GM23338 (cell line): ENCODE results near the gene MAMLD1. TPM values are rescaled to one million over a fixed set of nuclear protein-coding genes. Genes with fewer than 3 reads are reported as not detected.

Experiments used
- ATAC-seq: fragments of 200-7000 bp; cut with Tn5 transposase; 3 replicates; pipeline ENCODE4 v1.9.1; 2020
- DNase-seq: peaks from one replicate; pipeline ENCODE4 v3.0.0-alpha.2; 2015; ENCODE audit warnings: low spot score
- H2AFZ ChIP-seq: fragments of 200-600 bp; sonication (generic); 2 replicates; pipeline ENCODE4 v1.8.0; 2016; ENCODE audit warnings: antibody characterized with exemption, mild to moderate bottlenecking, moderate library complexity
- H3F3A ChIP-seq: fragments of 200-600 bp; sonication (generic); replicated peaks from 2 replicates; pipeline ENCODE4 v1.8.0; 2017; ENCODE audit warnings: antibody characterized with exemption, mixed run types, low read depth
- H3K27ac ChIP-seq: fragments of 200-600 bp; sonication (generic); 2 replicates; pipeline ENCODE4 v1.6.1; 2016; ENCODE audit warnings: low read depth
- H3K27me3 ChIP-seq: fragments of 200-600 bp; sonication (generic); 2 replicates; pipeline ENCODE4 v1.8.0; 2016; ENCODE audit warnings: mild to moderate bottlenecking, mixed run types, moderate library complexity; ENCODE audit not compliant: insufficient read depth
- H3K36me3 ChIP-seq: fragments of 200-600 bp; sonication (generic); 2 replicates; pipeline ENCODE4 v1.8.0; 2016; ENCODE audit warnings: mild to moderate bottlenecking; ENCODE audit not compliant: insufficient read depth
- H3K4me1 ChIP-seq: fragments of 200-600 bp; sonication (generic); 2 replicates; pipeline ENCODE4 v1.8.0; 2016; ENCODE audit warnings: mild to moderate bottlenecking, moderate library complexity; ENCODE audit not compliant: insufficient read depth
- H3K4me2 ChIP-seq: fragments of 200-600 bp; sonication (generic); 2 replicates; pipeline ENCODE4 v1.7.1; 2017; ENCODE audit warnings: mixed run types
- H3K4me3 ChIP-seq: fragments of 200-600 bp; sonication (generic); 2 replicates; pipeline ENCODE4 v1.6.1; 2016; ENCODE audit warnings: mixed run types
- H3K79me2 ChIP-seq: fragments of 200-600 bp; sonication (generic); replicated peaks from 2 replicates; pipeline ENCODE4 v1.8.0; 2017; ENCODE audit warnings: mild to moderate bottlenecking; ENCODE audit not compliant: insufficient read depth
- H3K9me2 ChIP-seq: fragments of 200-600 bp; sonication (generic); 2 replicates; pipeline ENCODE4 v1.8.0; 2017; ENCODE audit not compliant: insufficient read depth
- H4K20me1 ChIP-seq: fragments of 200-600 bp; sonication (generic); replicated peaks from 2 replicates; pipeline ENCODE4 v1.8.0; 2017; ENCODE audit warnings: mild to moderate bottlenecking; ENCODE audit not compliant: insufficient read depth
- H3K27ac Mint-ChIP-seq: 2 replicates; pipeline ENCODE4 v1.8.0; 2020; ENCODE audit warnings: inconsistent platforms, mild to moderate bottlenecking, moderate library complexity, mixed read lengths
- H3K27me3 Mint-ChIP-seq: 3 replicates; pipeline ENCODE4 v1.8.0; 2022; ENCODE audit warnings: low read depth, mild to moderate bottlenecking, moderate library complexity, mixed read lengths, inconsistent platforms; ENCODE audit not compliant: insufficient read depth, poor library complexity
- H3K36me3 Mint-ChIP-seq: 3 replicates; pipeline ENCODE4 v1.8.0; 2021; ENCODE audit warnings: low read depth, mild to moderate bottlenecking, inconsistent platforms, moderate library complexity, mixed read lengths
- H3K4me1 Mint-ChIP-seq: 3 replicates; pipeline ENCODE4 v1.8.0; 2020; ENCODE audit warnings: mild to moderate bottlenecking, inconsistent platforms, mixed read lengths
- H3K4me3 Mint-ChIP-seq: 3 replicates; pipeline ENCODE4 v1.8.0; 2021; ENCODE audit warnings: moderate library complexity, mild to moderate bottlenecking, inconsistent platforms, mixed read lengths
- H3K9me3 Mint-ChIP-seq: 3 replicates; pipeline ENCODE4 v1.8.0; 2020; ENCODE audit warnings: moderate library complexity, mild to moderate bottlenecking, inconsistent platforms, mixed read lengths
- EZH2 ChIP-seq: fragments of 200-600 bp; sonication (generic); IDR thresholded peaks from one replicate; pipeline ENCODE4 v1.8.0; 2017; ENCODE audit warnings: antibody characterized with exemption, mild to moderate bottlenecking, low read depth; ENCODE audit not compliant: unreplicated experiment
- EZH2phosphoT487 ChIP-seq: fragments of 200-600 bp; sonication (generic); IDR thresholded peaks from one replicate; pipeline ENCODE4 v1.8.1; 2018; ENCODE audit warnings: antibody characterized with exemption; ENCODE audit not compliant: unreplicated experiment
- JUNB ChIP-seq: IDR thresholded peaks from one replicate; pipeline ENCODE4 v1.6.1; 2016; ENCODE audit warnings: antibody characterized with exemption; ENCODE audit not compliant: unreplicated experiment
- NANOG ChIP-seq: IDR thresholded peaks from 2 replicates; pipeline ENCODE4 v1.6.1; 2016; ENCODE audit warnings: antibody characterized with exemption, borderline replicate concordance
- POLR2AphosphoS5 ChIP-seq: IDR thresholded peaks from 2 replicates; pipeline ENCODE4 v1.6.1; 2016; ENCODE audit warnings: antibody characterized with exemption, low read depth
- REST ChIP-seq: IDR thresholded peaks from one replicate; pipeline ENCODE4 v1.6.1; 2018; ENCODE audit warnings: antibody characterized with exemption; ENCODE audit not compliant: unreplicated experiment
- STAT1 ChIP-seq: IDR thresholded peaks from one replicate; pipeline ENCODE4 v1.6.1; 2016; ENCODE audit warnings: antibody characterized with exemption; ENCODE audit not compliant: unreplicated experiment
- ZNF114 ChIP-seq: fragments of 250-450 bp; sonication (Bioruptor Pico); IDR thresholded peaks from 2 replicates; pipeline ENCODE4 v1.5.0; 2020; ENCODE audit warnings: mild to moderate bottlenecking, moderate library complexity
- ZNF331 ChIP-seq: fragments of 250-450 bp; sonication (Bioruptor Pico); IDR thresholded peaks from 2 replicates; pipeline ENCODE4 v1.5.0; 2020; ENCODE audit warnings: low read depth, mild to moderate bottlenecking, moderate library complexity
- polyA plus RNA-seq: library from polyadenylated mRNA; unstranded; fragments of >200 nt; fragmentation: Nextera tagmentation; extraction: Ambion mirVana; gene quantifications from 2 replicates; pipeline ENCODE4 v1.2.1, GENCODE V29; 2016
- total RNA-seq: library from RNA; depleted of rRNA; stranded (reverse); fragments of >200 nt; shearing (Covaris generic); gene quantifications from 2 replicates; pipeline ENCODE4 v1.2.3, GENCODE V29; 2014
- TF ChIP-seq, protein P1 (sequence below), 2 experiments: fragments of 200-600 bp in 1 of 2; sonication (generic) in 1 of 2; conservative IDR thresholded peaks; 2 replicates each; pipeline versions ENCODE4 v1.5.1 to v1.6.1; 2016 to 2017; ENCODE audit warnings: antibody characterized with exemption in 2 of 2, low read depth in 2 of 2, mild to moderate bottlenecking in 2 of 2, moderate library complexity in 1 of 2

The MAMLD1 gene
- total and polyA plus RNA-seq, 2 experiments from 2014 or later: 0.13 to 0.21 TPM

DNA sequence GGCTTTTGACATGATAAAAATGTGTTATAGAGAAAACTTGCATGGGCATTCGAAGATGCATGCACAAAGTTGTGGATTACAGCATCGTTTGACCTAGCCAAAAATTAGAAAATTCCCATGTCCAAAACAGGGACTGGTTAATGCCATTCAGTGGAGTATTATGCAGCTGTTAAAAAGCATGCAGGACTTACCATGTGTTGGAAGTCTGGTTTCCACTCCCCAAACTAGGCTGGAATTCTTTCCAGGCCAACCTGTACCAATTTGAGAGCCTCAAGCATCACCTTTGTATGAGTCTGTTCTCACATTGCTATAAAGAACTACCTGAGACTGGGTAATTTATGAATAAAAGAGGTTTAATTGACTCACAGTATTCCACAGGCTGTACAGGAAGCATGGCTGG, 159.4 kb downstream of the MAMLD1 start:
- no peaks in the 10 kb centered on the region for H3K36me3 Mint-ChIP-seq
- H2AFZ ChIP-seq: no peak overlapping the region
- H4K20me1 ChIP-seq: no peaks in the 10 kb centered on the region
- TF ChIP-seq JUNB (no peak), ZNF114 (no peak), REST (no peak), STAT1 (no peak), POLR2AphosphoS5 (no peak), NANOG (no peak), ZNF331 (CRISPR knock-in tag) (no peak), EZH2phosphoT487 (no peak), EZH2 (no peak)
- TF ChIP-seq, protein P1, sequence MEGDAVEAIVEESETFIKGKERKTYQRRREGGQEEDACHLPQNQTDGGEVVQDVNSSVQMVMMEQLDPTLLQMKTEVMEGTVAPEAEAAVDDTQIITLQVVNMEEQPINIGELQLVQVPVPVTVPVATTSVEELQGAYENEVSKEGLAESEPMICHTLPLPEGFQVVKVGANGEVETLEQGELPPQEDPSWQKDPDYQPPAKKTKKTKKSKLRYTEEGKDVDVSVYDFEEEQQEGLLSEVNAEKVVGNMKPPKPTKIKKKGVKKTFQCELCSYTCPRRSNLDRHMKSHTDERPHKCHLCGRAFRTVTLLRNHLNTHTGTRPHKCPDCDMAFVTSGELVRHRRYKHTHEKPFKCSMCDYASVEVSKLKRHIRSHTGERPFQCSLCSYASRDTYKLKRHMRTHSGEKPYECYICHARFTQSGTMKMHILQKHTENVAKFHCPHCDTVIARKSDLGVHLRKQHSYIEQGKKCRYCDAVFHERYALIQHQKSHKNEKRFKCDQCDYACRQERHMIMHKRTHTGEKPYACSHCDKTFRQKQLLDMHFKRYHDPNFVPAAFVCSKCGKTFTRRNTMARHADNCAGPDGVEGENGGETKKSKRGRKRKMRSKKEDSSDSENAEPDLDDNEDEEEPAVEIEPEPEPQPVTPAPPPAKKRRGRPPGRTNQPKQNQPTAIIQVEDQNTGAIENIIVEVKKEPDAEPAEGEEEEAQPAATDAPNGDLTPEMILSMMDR (conservative IDR thresholded peaks at IDR 0.05; ENCODE audit: low read depth in 2 of 2): no peak
- H3K27me3 ChIP-seq: no peaks in the 10 kb centered on the region
- no peak overlapping the region for H3K4me3 Mint-ChIP-seq
- peaks cover 2% of the 10 kb centered on the region for H3K27me3 Mint-ChIP-seq
- no peak overlapping the region for H3K27ac ChIP-seq
- peaks cover 9% of the 10 kb centered on the region for H3K4me1 Mint-ChIP-seq
- H3K9me2 ChIP-seq: no peaks in the 10 kb centered on the region
- no peaks in the 10 kb centered on the region for H3K9me3 Mint-ChIP-seq
- H3F3A ChIP-seq: no peaks in the 10 kb centered on the region
- no peaks in the 10 kb centered on the region for H3K79me2 ChIP-seq
- no peak overlapping the region for H3K27ac Mint-ChIP-seq
- H3K4me3 ChIP-seq: no peak overlapping the region
- ATAC-seq (no peak), DNase-seq (no peak)
- H3K36me3 ChIP-seq: no peaks in the 10 kb centered on the region
- H3K4me1 ChIP-seq: no peaks in the 10 kb centered on the region
- no peak overlapping the region for H3K4me2 ChIP-seq
